ENCODE measurements around the gene AMD1. TPM values are rescaled to one million over a fixed set of nuclear protein-coding genes. Genes with fewer than 3 reads are reported as not detected.

AMD1 gene
- total and polyA plus RNA-seq, 7 donors, result 19.2 to 73.1 (median 40.3) TPM

- H3K4me1 ChIP-seq, result no peaks in the 10 kb centered on the region
- WGBS, 3 donors, result 65 to 69% (median 68%) methylated on average over 5 of the region's 5 CpGs
- H3K27me3 ChIP-seq (ENCODE audit: insufficient read depth in 3 of 3, low read length in 2 of 3), result no peaks in the 10 kb centered on the region
- DNase-seq (no peak), ATAC-seq (no peak)
- no peak overlapping the region for H3K27ac ChIP-seq
- no peaks in the 10 kb centered on the region for H3K36me3 ChIP-seq (ENCODE audit: insufficient read depth in 1 of 2, low read depth in 1 of 2)
- H3K9me3 ChIP-seq, result no peaks in the 10 kb centered on the region
- no peak for TF ChIP-seq CTCF (IDR thresholded peaks at IDR 0.05)
- intact Hi-C loops (cut with DNase I), result no loop called here
- H3K4me3 ChIP-seq, result no peak overlapping the region
Observed at GRCh38 chr6:110853754-110854477, 20.7 kb upstream of the AMD1 start.

GRCh38 chr6:110856296-110856695 lies 18.3 kb upstream of the AMD1 start:
- 87 to 99% (median 93%) methylated on average over 3 of the region's 3 CpGs for WGBS, 3 donors
- intact Hi-C loops (cut with DNase I), result no loop called here
- Histone ChIP-seq H3K4me3 (no peak overlapping the region), H3K27ac (no peak overlapping the region), H3K9me3 (no peaks in the 10 kb centered on the region), H3K36me3 (ENCODE audit: insufficient read depth in 1 of 2, low read depth in 1 of 2) (no peaks in the 10 kb centered on the region), H3K4me1 (no peaks in the 10 kb centered on the region), H3K27me3 (ENCODE audit: insufficient read depth in 3 of 3, low read length in 2 of 3) (no peaks in the 10 kb centered on the region)
- ATAC-seq (no peak), DNase-seq (no peak)
- TF ChIP-seq CTCF (IDR thresholded peaks at IDR 0.05), result no peak

- no peaks in the 10 kb centered on the region for H3K36me3 ChIP-seq (ENCODE audit: insufficient read depth in 1 of 2, low read depth in 1 of 2)
- no peak overlapping the region for H3K4me3 ChIP-seq
- no peak overlapping the region for H3K27ac ChIP-seq
- no peaks in the 10 kb centered on the region for H3K27me3 ChIP-seq (ENCODE audit: insufficient read depth in 3 of 3, low read length in 2 of 3)
- WGBS, 3 donors, result 94 to 95% (median 94%) methylated on average over 21 of the region's 21 CpGs
- intact Hi-C loops (cut with DNase I), result no loop called here
- H3K4me1 ChIP-seq, result no peaks in the 10 kb centered on the region
- no peak for TF ChIP-seq CTCF (IDR thresholded peaks at IDR 0.05)
- no peak for ATAC-seq
- no peaks in the 10 kb centered on the region for H3K9me3 ChIP-seq
- no peak for DNase-seq
Observed at GRCh38 chr6:110858016-110858415, 16.6 kb upstream of the AMD1 start.

GRCh38 chr6:110858562-110859214 lies 15.9 kb upstream of the AMD1 start:
- DNase-seq (no peak), ATAC-seq (no peak)
- intact Hi-C loops (cut with DNase I), result no loop called here
- H3K4me1 ChIP-seq, result no peaks in the 10 kb centered on the region
- 94 to 96% (median 94%) methylated on average over 31 of the region's 31 CpGs for WGBS, 3 donors
- H3K27ac ChIP-seq, result no peak overlapping the region
- no peaks in the 10 kb centered on the region for H3K27me3 ChIP-seq (ENCODE audit: insufficient read depth in 3 of 3, low read length in 2 of 3)
- H3K4me3 ChIP-seq, result no peak overlapping the region
- no peaks in the 10 kb centered on the region for H3K36me3 ChIP-seq (ENCODE audit: insufficient read depth in 1 of 2, low read depth in 1 of 2)
- TF ChIP-seq CTCF (IDR thresholded peaks at IDR 0.05), result no peak
- H3K9me3 ChIP-seq, result no peaks in the 10 kb centered on the region
